Caki2 (cell line): ENCODE measurements around the gene PHF5A. TPM values are rescaled to one million over a fixed set of nuclear protein-coding genes. Genes with fewer than 3 reads are reported as not detected.
"Not testable (repeated sequence)": the region's sequence is repeated elsewhere in the genome, so short reads cannot be mapped to it uniquely, and the experiment has no call there.

Source experiments
- DNase-seq: peaks from one replicate; pipeline ENCODE4 v3.0.0-alpha.2; 2015; ENCODE audit warnings: low read depth
- in situ Hi-C: cut with HindIII; loops from 2 replicates; pipeline ENCODE4 v1.10.0; 2016; ENCODE audit warnings: low sequenced_read_pairs, low pct_unique_long_range_greater_than_20kb, mixed read lengths
- total RNA-seq: library from RNA; depleted of rRNA; stranded (reverse); fragments of >200 nt; shearing (Covaris generic); gene quantifications from 2 replicates; pipeline ENCODE4 v1.2.3, GENCODE V29; 2014; ENCODE audit warnings: low replicate concordance; rRNA removed

The PHF5A gene
- total RNA-seq, 1 experiment from 2014 or later: 134 TPM

DNA sequence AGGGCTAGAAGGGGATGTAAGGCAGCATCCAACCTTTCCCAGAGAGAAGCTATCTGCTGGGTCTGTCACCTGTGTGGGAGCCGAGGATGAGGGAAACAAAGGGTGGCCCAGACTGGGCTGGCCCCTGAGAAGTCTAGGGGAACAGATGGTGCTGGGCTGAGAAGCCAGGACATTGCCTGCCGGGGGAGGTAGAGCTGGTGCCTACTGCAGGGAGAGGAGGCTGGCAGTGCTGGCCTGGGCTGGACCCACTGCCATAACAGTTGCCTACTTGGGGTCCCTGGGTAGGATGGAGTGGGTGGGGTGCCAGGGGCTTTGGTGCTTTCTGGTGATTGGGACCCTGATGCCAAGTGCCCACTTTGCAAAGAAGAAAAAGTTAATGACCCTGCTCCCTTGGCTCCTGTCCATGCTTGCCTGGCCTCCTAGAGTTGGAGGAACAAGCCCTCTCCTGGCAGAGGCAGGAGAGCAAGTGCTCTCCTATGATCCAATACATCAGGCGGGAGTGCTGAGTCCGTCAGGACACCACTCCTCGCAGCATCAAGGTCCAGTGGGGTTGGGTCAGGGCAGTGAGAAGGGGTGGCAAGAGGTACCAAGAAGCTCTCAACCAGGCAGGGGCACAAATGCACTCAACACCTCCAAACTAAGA lies 34.0 kb downstream of the PHF5A start:
- in situ Hi-C loops, DNase-seq: not testable (repeated sequence)

DNA sequence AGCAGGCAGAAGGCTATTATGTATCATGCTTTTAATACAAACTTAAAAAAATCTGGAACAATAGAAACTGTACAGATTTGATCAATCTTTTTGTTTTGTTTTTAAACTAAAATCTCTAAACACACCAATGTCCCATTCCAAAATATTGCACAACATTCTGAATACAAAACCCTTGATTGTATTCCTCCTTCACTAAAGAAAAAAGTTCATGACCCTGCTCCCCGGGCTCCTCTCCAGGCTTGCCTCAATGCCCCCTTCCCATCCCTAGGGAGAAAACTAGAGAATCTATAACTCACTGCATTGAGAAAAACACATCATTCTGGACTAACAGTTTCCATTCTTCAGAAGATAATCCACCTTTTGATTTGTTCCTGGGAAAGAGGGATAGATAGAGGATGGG lies 35.0 kb downstream of the PHF5A start:
- in situ Hi-C loops: not testable (repeated sequence)

DNA sequence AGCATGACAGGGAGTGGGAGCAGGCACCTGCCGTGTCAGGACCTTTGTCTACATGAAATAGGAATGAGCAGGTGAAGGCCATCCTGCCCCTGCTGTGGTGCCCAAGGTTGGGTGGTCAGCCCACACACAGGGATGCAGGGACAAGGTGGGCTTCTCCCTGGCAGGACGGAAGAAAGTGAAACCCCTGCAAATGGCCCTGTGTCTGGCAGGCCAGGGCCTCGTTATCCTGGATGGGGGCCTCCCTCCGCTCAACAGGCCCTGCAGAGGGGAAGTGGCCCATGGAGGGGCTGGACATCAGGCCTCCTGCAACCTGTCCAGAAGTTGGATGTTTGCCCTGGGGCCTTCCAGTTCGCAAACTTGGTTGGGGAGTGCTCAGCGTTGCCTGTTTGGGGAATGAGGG lies 36.8 kb downstream of the PHF5A start:
- DNase-seq: no peak
- in situ Hi-C loops: no loop called here

More for the DNA sequence above, 35.0 kb downstream of the PHF5A start:
- DNase-seq: not testable (repeated sequence)

DNA sequence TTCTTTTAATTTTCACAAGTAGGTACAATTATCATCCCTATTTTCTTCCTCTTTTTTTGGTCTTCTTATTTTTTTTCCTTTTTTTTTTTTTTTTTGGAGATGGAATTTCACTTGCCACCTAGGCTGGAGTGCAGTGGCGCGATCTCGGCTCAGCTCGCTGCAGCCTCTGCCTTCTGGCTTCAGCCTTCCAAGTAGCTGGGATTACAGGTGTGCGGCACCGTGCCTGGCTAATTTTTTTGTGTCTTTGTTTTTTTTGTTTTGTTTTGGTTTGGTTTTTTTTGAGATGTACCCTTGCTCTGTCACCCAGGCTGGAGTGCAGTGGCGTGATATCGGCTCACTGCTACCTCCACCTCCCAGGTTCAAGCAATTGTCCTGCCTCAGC lies 38.5 kb downstream of the PHF5A start:
- in situ Hi-C loops: no loop called here
- DNase-seq: no peak

DNA sequence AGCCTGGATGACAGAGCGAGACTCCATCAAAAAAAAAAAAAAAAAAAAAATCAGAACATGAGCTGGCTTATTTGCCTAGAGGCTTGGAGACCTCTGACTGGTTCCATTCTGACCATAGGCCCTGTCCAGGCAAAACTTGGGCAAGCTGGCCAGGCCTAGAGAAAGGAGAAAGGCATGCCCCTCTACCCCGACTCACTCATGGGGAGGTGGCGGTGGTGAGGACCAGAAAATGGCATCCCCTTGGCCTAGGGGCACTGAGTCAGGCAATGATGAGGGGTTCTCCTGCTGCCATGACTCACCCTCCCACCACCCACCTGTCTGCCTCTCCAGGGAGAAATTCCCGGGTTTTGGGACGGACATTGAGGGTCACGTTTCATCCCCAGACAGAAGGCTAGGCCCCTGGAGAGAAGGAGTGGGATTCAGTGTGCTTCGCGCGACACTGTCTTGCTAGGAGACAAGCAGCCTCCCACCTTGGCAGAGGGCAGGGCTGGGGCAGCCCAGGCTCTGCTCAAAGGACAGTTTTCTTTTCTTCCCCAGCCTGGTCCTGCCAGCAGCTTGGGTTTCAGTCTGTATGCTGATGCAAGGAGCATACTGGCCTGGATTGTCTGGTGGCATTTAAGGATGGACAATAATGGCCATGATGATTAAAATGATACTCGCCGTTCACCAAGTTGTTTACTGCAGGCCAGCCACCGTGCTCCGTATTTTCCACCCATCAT lies 39.1 kb downstream of the PHF5A start:
- in situ Hi-C loops: no loop called here
- no peak for DNase-seq

DNA sequence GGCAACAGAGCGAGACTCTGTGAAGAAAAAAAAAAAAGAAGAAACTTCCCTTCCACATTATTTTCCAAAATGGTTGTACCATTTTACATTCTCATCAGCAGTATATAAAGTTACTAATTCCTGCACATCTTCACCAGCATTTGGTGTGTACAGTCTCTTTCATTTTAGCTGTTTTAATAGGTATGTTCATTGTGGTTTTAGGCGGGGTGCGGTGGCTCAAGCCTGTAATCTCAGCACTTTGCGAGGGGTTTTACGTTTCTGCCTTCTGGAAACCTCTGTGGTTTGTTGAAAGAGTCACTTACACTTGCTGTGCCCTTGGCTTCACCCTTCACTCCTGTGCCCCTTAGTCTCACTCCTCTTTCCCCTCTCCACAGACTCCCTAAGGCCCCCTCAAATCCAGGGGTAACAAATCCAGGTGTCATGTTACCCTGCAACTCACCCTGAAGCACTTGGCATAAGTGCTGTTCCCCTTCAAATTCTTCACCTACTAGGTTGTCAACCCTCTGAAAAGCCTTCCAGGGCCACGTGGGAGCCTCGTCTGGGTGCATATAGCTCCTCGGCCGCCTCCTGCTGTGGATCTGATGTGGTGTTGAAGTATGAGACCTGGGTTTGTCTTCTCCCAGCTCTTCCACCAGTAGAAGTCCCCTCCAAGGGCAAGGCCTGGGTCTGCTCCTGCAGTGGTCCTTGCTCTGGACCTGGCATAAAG lies 42.7 kb downstream of the PHF5A start:
- no peak for DNase-seq
- in situ Hi-C loops: no loop called here

DNA sequence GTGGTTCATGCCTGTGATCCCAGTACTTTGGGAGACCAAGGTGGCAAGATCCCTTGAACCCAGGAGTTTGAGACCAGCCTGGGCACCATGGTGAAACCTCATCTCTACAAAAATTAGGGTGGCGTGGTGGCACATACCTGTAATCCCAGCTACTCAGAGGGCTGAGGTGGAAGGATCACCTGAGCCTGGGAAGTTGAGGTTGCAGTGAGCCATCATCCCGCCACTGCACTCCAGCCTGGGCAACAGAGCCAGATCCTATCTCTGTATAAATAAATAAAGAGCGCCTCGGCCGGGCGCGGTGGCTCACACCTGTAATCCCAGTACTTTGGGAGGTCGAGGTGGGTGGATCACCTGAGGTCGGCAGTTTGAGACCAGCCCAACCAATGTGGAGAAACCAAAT lies 49.8 kb downstream of the PHF5A start:
- in situ Hi-C loops: no loop called here
- no peak for DNase-seq

DNA sequence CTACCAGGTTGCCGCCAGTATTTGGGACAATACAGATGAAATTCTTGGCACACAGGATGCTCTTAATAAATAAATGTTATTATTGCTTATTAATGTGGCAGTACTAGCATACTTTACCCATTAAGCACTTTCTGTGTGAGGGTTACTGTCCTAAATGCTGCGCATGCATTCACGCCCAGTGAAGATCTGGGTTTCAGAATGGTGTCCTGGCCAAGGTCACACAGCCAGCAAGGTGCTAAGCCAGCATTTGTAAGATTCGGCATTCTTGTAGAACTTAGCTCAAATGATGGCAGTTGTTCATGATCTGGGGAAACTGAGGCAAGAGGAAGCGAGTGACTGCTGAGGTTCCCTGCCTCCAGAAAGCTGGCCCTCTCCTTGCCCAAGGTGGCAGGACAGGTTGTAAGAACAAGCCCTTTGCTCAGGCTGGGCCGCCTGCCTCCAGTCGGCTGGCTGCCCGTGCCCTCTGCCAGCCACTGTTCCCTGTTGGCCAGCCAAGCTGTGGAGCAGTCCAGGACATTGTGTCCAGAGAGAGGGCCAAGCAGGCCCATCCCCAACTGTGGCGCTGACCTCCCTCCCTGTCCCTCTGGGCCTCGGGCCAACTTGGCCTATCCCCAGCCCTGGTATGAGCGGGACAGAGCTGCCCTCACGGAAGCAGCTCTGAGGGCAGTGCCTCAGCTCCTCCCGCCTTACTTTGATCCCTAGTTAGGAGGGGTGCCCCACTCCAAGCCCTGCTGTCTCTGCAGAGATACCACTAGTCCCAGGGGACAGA lies 50.7 kb downstream of the PHF5A start:
- in situ Hi-C loops: no loop called here
- DNase-seq: peak; percentile 34

DNA sequence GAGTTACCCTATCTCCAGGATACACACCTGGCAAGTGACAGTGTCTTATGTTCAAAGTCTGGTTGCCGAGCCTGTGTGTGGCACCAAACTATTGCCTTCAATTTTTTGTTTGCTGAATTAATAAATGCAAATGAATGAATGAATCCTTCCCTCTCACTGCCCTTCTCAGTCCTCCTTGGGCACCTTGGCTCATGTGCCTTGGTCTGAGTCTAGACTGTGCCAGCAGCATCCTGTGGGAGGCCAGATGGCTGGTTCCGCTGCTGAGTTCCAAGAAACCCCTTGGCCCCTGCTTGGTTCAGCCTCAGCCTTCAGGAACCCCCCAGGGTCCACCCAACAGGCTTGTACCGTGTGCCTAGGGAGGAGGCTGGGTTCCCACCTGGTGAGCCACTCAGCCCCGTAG lies 52.9 kb downstream of the PHF5A start:
- in situ Hi-C loops: no loop called here

DNA sequence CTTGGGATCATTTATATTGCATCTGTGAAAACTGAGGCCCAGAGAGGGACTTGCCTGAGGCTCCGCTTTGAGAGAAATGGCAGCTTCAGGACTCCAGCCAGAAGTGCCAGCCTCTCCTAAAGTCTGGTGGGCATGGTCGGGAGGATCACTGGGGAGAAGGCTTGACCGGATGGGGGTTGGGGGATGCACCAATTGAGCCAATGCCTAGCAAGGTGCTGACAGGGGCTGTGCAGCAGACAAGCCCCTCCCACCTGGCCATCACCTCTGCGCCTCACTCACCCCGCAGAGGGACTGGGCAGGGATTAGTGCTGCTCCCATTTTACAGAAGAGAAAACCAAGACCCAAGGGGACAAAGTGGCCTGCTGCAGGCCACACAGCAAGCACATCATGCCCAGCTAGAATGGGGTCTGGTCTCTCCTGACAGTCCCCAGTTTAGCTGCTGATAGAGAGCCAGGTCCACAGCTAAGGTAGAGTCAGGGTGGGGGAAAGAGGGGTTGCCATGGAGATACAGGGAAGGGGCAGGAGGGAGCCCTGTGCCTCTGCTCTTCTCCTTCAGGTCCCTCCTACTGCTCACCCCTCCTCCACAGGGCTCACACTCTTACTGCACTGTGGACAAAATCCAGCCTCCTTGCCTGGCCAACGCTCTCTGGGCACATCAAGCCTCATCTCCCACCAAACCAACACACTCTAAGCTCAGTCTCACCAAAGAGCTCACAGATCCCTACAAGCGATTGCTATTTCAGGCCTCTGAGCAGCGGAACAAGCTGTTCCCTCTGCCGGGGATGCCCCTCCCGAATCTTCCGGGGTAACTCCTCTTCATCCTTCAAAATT lies 57.3 kb downstream of the PHF5A start:
- DNase-seq: no peak
- in situ Hi-C loops: no loop called here

More for the DNA sequence above, 52.9 kb downstream of the PHF5A start:
- no peak for DNase-seq

DNA sequence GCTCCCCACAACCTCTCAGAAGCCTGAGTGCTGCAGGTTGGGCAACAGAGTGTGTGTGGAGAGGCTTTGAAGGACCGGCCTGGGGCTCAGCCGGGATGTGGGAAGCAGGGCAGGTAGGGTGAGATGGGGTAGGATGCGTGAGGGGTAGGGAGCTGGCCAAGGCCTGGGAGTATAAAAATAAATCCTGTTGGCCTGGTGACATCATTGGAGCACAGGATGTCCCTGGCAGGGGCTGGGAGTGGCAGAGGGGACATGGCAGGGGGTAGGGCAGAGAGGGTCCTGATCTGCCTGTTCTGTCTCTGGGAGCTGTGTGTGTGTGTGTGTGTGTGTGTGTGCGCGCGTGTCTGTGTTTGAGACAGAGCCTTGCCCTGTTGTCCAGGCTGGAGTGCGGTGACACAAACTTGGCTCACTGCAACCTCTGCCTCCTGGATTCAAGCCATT lies 58.2 kb downstream of the PHF5A start:
- in situ Hi-C loops: no loop called here

More for the DNA sequence above, 58.2 kb downstream of the PHF5A start:
- no peak for DNase-seq

Other genes starting within 250 kb of the PHF5A start
- gene CHADL, start 227.8 kb downstream of the PHF5A start, total RNA-seq: not detected in 2 replicates
- 178 and 208 TPM in 2 replicates for gene RANGAP1, start 182.5 kb downstream of the PHF5A start, total RNA-seq
- 64.1 and 83.8 TPM in 2 replicates for gene ZC3H7B, start 167.2 kb downstream of the PHF5A start, total RNA-seq
- gene TEF, start 86.8 kb downstream of the PHF5A start, total RNA-seq: 13.5 and 14.2 TPM in 2 replicates
- 24.2 and 30.9 TPM in 2 replicates for gene TOB2, start 21.9 kb downstream of the PHF5A start, total RNA-seq
- 117 and 152 TPM in 2 replicates for gene ACO2, start 425 bp upstream of the PHF5A start, total RNA-seq
- 26.0 and 33.1 TPM in 2 replicates for gene POLR3H, start 75.8 kb upstream of the PHF5A start, total RNA-seq
- gene CSDC2, start 92.3 kb upstream of the PHF5A start, total RNA-seq: not detected in 2 replicates
- 144 and 154 TPM in 2 replicates for gene PMM1, start 121.1 kb upstream of the PHF5A start, total RNA-seq
- gene DESI1, start 152.4 kb upstream of the PHF5A start, total RNA-seq: 40.2 and 58.5 TPM in 2 replicates
- 681 and 856 TPM in 2 replicates for gene XRCC6, start 152.6 kb upstream of the PHF5A start, total RNA-seq
- gene SNU13, start 220.2 kb upstream of the PHF5A start, total RNA-seq: 297 and 305 TPM in 2 replicates
- 0.87 and 2.6 TPM in 2 replicates for gene MEI1, start 230.8 kb upstream of the PHF5A start, total RNA-seq